ENCODE measurements around the gene MOG. TPM values are rescaled to one million over a fixed set of nuclear protein-coding genes. Genes with fewer than 3 reads are reported as not detected.

Gene MOG
- total and polyA plus RNA-seq, 2 donors (not counting 1 experiment from before 2014, with no cell fraction given) = not detected

DNA sequence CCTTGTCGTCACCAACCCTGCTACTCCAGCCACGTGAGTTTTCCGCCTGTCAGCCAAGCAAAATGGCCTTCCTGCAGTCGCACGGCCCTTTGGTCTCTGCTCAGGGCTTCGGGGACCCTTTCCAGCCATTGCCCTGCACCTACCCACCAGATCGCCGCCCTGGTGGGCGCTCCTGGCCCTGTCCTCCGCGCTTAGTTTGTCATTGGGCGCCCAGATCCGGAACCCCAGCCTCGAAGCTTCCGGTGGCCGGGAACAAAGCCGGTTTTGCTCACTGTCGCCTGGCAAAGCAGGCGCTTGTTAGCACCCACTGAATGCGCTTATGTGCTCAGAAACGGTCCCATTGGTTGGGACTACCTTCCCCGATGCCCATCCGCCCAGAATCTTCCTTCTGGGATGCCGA is 23.5 kb downstream of the MOG start:
- DNase-seq = no peak
- no peaks in the 10 kb centered on the region for H3K79me2 ChIP-seq (ENCODE audit: control insufficient read depth, insufficient read depth, low read length)
- peak overlapping the region; percentile 59 for H3K4me2 ChIP-seq (replicated peaks; ENCODE audit: low read depth, low read length, poor library complexity, severe bottlenecking)
- Mint-ChIP-seq H3K27me3 (peaks cover 4% of the 10 kb centered on the region), H3K9me3 (ENCODE audit: insufficient read depth) (no peaks in the 10 kb centered on the region), H3K4me1 (peaks cover 18% of the 10 kb centered on the region), H3K27ac (peak overlapping the region; percentile 63), H3K4me3 (peak overlapping the region; percentile 89)
- POLR2A ChIA-PET = no interaction called here
- no peaks in the 10 kb centered on the region for H3K36me3 ChIP-seq (replicated peaks in 1 of 2; ENCODE audit: control extremely low read depth in 1 of 2, control insufficient read depth in 1 of 2, extremely low read depth in 1 of 2, insufficient read depth in 2 of 2, low read length in 1 of 2)
- peaks cover 0 to 11% (median 0%) of the 10 kb centered on the region in 3 donors for H3K9me3 ChIP-seq (ENCODE audit: control extremely low read depth in 1 of 3, control insufficient read depth in 2 of 3, insufficient read depth in 1 of 3, low read length in 2 of 3)
- H3K27ac ChIP-seq (ENCODE audit: low read length in 2 of 2) = no peak overlapping the region
- H3K4me1 ChIP-seq (ENCODE audit: control insufficient read depth in 2 of 2, insufficient read depth in 2 of 2, low read length in 2 of 2) = no peaks in the 10 kb centered on the region
- ATAC-seq (ENCODE audit: low read depth) = peak; percentile 49
- peak overlapping the region in 2 of 5 experiments; percentile 39 to 50 for H3K4me3 ChIP-seq (ENCODE audit: control extremely low read depth in 1 of 5, extremely low read depth in 1 of 5, insufficient read depth in 1 of 5, low read depth in 2 of 5, low read length in 4 of 5)
- peak overlapping the region; percentile 46 for H2AFZ ChIP-seq (ENCODE audit: insufficient read depth, low read depth, low read length, poor library complexity, severe bottlenecking)
- H4K20me1 ChIP-seq (ENCODE audit: control insufficient read depth, insufficient read depth, low read length, poor library complexity, severe bottlenecking) = no peaks in the 10 kb centered on the region
- TF ChIP-seq, protein P1, sequence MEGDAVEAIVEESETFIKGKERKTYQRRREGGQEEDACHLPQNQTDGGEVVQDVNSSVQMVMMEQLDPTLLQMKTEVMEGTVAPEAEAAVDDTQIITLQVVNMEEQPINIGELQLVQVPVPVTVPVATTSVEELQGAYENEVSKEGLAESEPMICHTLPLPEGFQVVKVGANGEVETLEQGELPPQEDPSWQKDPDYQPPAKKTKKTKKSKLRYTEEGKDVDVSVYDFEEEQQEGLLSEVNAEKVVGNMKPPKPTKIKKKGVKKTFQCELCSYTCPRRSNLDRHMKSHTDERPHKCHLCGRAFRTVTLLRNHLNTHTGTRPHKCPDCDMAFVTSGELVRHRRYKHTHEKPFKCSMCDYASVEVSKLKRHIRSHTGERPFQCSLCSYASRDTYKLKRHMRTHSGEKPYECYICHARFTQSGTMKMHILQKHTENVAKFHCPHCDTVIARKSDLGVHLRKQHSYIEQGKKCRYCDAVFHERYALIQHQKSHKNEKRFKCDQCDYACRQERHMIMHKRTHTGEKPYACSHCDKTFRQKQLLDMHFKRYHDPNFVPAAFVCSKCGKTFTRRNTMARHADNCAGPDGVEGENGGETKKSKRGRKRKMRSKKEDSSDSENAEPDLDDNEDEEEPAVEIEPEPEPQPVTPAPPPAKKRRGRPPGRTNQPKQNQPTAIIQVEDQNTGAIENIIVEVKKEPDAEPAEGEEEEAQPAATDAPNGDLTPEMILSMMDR (IDR thresholded peaks at IDR 0.05) = no peak
- no peak for TF ChIP-seq EZH2 (IDR thresholded peaks at IDR 0.05; ENCODE audit: borderline replicate concordance, insufficient read depth, low read depth, low read length, poor library complexity, severe bottlenecking)
- 69% methylated on average over 24 of the region's 24 CpGs for WGBS (ENCODE audit: insufficient coverage)
- CTCF ChIA-PET = interaction anchor here (1.0 to 2.0 kb wide), 2 partner anchors 26 kb away, joined by 3 to 9 read pairs; no protein-coding TSS in a partner anchor
- no peak overlapping the region for H3K9ac ChIP-seq (ENCODE audit: low read length)
- peaks cover 0 to 3% (median 0%) of the 10 kb centered on the region in 4 experiments for H3K27me3 ChIP-seq (replicated peaks in 1 of 4; ENCODE audit: control extremely low read depth in 1 of 4, control insufficient read depth in 3 of 4, insufficient read depth in 4 of 4, low read length in 3 of 4)
- intact Hi-C loops (cut with micrococcal nuclease) = no loop called here

DNA sequence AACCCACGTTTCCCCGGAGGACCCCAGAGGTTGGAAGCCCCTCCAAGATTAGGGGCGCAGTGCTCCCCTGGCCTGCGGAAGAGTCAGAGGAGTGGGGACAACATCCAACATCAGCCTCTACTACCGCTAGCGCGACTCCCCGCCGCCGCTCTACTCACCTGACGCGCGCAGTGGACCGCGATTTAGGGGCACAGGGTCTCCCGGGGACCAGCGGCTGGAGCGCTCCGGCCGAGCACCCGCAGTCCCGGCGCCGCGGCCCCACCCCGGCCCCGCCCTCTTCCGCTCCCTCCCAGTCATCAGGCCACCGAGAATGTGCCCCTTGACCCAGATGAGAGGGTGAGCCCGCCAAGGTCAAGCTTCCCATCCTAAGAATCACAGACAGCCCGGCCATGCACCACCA is 24.0 kb downstream of the MOG start, which contains the start of gene ZFP57:
ZFP57 (minus strand) TSS at position 249 of the 400 bp plus-strand sequence. CDS start 4,149 bp downstream, outside the sequence.
- peaks cover 18% of the 10 kb centered on the region for H3K4me1 Mint-ChIP-seq
- no peaks in the 10 kb centered on the region for H3K36me3 ChIP-seq (replicated peaks in 1 of 2; ENCODE audit: control extremely low read depth in 1 of 2, control insufficient read depth in 1 of 2, extremely low read depth in 1 of 2, insufficient read depth in 2 of 2, low read length in 1 of 2)
- H3K9ac ChIP-seq (ENCODE audit: low read length) = no peak within 1 kb of the TSS
- no peaks in the 10 kb centered on the region for H3K79me2 ChIP-seq (ENCODE audit: control insufficient read depth, insufficient read depth, low read length)
- POLR2A ChIA-PET = no interaction called here
- no peaks in the 10 kb centered on the region for H3K9me3 Mint-ChIP-seq (ENCODE audit: insufficient read depth)
- TF ChIP-seq EZH2 (IDR thresholded peaks at IDR 0.05; ENCODE audit: borderline replicate concordance, insufficient read depth, low read depth, low read length, poor library complexity, severe bottlenecking) = no peak
- TF ChIP-seq, protein P1 (IDR thresholded peaks at IDR 0.05) = no peak
- CTCF ChIA-PET = interaction anchor here (2.0 kb wide), 1 partner anchor 27 kb away, joined by 9 read pairs; no protein-coding TSS in a partner anchor
- peaks cover 4% of the 10 kb centered on the region for H3K27me3 Mint-ChIP-seq
- peak within 1 kb of the TSS; percentile 63 for H3K27ac Mint-ChIP-seq
- peak within 1 kb of the TSS in 2 of 5 experiments; percentile 39 to 50 for H3K4me3 ChIP-seq (ENCODE audit: control extremely low read depth in 1 of 5, extremely low read depth in 1 of 5, insufficient read depth in 1 of 5, low read depth in 2 of 5, low read length in 4 of 5)
- ATAC-seq (ENCODE audit: low read depth) = peak; percentile 58
- DNase-seq = no peak
- intact Hi-C loops (cut with micrococcal nuclease) = no loop called here
- peak within 1 kb of the TSS; percentile 89 for H3K4me3 Mint-ChIP-seq
- no peaks in the 10 kb centered on the region for H3K4me1 ChIP-seq (ENCODE audit: control insufficient read depth in 2 of 2, insufficient read depth in 2 of 2, low read length in 2 of 2)
- H3K27me3 ChIP-seq (replicated peaks in 1 of 4; ENCODE audit: control extremely low read depth in 1 of 4, control insufficient read depth in 3 of 4, insufficient read depth in 4 of 4, low read length in 3 of 4) = peaks cover 0 to 3% (median 0%) of the 10 kb centered on the region in 4 experiments
- 55% methylated on average over 24 of the region's 31 CpGs for WGBS (ENCODE audit: insufficient coverage)
- peak within 1 kb of the TSS; percentile 59 for H3K4me2 ChIP-seq (replicated peaks; ENCODE audit: low read depth, low read length, poor library complexity, severe bottlenecking)
- no peaks in the 10 kb centered on the region for H4K20me1 ChIP-seq (ENCODE audit: control insufficient read depth, insufficient read depth, low read length, poor library complexity, severe bottlenecking)
- H2AFZ ChIP-seq (ENCODE audit: insufficient read depth, low read depth, low read length, poor library complexity, severe bottlenecking) = peak within 1 kb of the TSS; percentile 46
- H3K9me3 ChIP-seq (ENCODE audit: control extremely low read depth in 1 of 3, control insufficient read depth in 2 of 3, insufficient read depth in 1 of 3, low read length in 2 of 3) = peaks cover 0 to 11% (median 0%) of the 10 kb centered on the region in 3 donors
- no peak within 1 kb of the TSS for H3K27ac ChIP-seq (ENCODE audit: low read length in 2 of 2)

All from B cell (primary cell).